MV-4-11 (cell line): ENCODE data around the gene COL17A1.

ENCODE experiments used
- DNase-seq: peaks from one replicate; lab custom pipeline; 2025; lab: John Stamatoyannopoulos, UW

COL17A1 gene

DNA sequence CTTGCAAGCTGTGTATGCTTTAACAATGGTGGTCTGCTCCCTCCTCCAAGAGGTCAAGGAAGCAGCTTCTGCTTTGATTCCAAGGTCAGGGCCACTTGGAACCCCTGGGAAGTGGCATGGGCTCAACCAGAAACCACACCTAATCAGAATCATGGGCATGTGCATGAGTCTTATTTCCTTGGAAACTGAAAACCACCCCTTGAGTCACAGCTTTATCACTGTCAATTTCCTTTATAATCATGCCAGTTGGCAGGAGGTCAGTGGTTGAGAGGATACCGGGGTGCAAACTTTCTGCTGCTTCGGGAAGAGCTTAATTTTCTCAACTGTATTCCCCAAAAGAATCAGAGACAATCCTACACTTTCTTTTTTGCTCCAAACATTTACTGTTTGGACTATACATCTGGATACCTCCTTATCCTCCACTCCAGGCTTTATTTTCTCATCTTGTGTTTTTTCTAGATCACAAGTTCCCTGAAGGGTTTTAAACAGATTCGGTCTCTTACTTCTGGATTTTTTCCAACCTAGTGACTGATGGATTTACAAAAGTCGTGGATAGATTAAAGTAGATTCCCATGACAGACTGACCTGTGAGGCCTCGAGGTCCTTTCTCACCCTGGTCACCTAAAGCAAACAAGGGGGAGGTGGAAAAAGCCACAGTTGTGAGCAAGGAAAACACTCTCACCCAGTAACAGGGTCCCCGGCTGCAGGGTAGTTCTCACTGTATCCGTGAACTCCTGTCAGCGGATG lies 36.0 kb downstream of the COL17A1 start:
- peak; percentile 2 for DNase-seq

DNA sequence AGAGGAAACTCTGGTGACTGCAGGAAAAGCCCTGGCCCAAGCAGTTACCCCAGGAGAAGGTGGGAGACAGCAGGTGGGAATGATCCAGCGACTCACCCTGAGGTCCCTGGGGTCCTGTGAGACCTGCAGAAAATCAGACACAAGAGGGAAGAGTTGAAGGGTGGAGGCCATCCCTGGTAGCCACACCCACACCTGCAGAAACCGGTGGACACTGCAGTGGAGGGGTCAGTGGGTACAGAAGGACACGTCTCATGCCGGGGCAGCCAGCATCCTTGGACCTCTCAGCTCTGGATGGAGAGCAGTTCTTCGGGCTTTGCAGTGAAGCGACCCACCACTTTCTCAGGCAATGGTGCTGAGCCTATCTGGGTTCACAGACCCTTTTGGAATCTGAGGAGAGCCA lies 39.0 kb downstream of the COL17A1 start:
- DNase-seq: no peak

DNA sequence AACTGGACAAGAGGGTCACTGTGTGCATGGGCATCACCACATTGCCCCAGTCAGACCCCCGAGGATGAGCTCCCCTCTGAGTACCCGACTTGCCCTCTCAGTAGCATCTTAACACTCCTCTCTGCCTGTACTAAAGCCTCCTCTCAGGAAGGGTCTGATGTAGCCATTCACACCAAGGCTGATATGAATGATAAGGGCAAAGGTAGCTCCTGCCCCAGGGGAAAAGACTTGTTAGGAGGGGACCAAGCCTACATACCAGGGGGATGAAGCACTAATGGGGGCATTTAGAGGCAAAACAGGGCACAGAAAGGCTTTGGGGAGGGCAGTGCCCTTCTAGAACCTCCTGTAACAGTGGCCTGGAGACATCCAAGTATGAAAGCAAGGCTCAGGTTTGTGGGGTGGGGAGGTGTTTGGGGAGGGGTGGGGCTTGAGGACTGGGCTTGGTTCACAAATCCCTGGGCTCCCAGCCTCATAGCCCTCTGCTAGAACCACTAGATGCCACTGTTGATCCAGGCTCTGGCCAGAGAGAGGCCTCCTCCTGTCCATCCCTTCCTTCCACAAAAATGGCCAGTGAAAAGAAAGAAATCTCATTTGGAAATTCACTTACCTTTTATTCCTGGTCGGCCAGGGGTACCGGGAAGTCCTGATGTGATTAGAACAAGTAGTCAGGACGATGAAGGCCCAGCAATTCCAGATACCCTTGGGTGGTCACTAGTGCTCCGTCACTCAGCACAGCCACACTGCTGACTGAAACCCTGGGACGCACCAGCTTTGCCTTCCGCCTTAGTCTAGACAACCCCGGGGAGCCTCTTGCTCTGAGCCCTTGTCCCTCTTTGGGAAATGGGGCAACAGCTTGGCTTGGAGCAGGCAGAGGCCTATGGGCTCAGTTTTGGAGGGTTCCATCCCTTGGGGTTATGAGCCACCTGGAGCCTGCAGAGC lies 40.3 kb downstream of the COL17A1 start:
- DNase-seq: no peak

- no peak for DNase-seq
Observed at GRCh38 chr10:104043854-104044253, 41.8 kb downstream of the COL17A1 start.

DNA sequence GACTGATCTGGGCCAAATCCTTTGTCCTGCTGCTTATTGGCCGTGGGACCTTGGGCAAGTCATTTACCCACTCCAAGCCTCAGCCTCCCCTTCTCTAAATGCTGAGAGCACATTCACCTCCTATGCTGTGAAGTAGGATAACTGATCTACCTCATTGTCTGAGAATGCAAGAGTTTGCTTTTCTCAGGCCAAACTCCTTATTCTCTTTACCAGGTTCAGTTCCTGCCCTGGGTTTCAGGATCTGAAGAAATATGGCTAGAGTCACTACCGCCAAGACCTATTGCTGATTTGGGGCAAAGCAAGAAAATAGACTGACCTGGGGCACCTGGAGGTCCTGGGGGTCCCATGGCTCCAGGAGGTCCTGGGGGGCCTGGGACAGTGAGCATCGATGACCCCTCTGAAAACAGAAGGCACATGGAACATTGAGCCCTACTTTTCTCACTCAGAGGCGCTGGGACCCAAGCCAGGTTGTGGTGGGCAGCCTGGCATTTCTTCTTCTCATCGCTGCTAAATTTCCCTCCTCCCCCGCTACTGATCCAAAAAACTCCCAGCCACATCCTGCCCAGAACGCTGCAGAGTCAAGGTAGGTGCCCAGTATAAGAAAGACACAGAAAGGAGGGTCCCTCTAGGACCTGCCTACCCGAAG lies 42.4 kb downstream of the COL17A1 start:
- DNase-seq: no peak

- no peak for DNase-seq
Observed at GRCh38 chr10:104041891-104042535, 43.7 kb downstream of the COL17A1 start.

GRCh38 chr10:104040862-104041789 lies 44.6 kb downstream of the COL17A1 start:
- no peak for DNase-seq

- DNase-seq: no peak
Observed at GRCh38 chr10:104040382-104040781, 45.3 kb downstream of the COL17A1 start.

- no peak for DNase-seq
Observed at GRCh38 chr10:104038958-104039752, 46.5 kb downstream of the COL17A1 start.

GRCh38 chr10:104038537-104038936 lies 47.1 kb downstream of the COL17A1 start:
- no peak for DNase-seq

GRCh38 chr10:104037261-104037951 lies 48.3 kb downstream of the COL17A1 start:
- DNase-seq: no peak

- DNase-seq: no peak
Observed at GRCh38 chr10:104036518-104037260, 49.0 kb downstream of the COL17A1 start.

DNA sequence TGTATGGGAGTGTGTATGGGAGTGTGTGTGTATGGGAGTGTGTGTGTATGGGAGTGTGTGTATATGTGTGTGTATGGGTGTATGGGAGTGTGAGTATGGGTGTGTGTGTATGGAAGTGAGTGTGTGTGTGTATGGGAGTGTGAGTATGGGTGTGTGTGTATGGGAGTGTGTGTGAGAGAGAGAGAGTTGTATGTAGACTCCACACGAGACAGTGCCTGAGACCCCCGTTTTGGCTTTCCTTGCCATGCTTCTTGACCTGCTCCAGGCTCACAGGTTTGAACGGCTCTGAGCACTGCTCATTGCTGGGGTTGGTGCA lies 49.7 kb downstream of the COL17A1 start:
- DNase-seq: no peak

GRCh38 chr10:104035194-104036068 lies 50.2 kb downstream of the COL17A1 start:
- no peak for DNase-seq

DNA sequence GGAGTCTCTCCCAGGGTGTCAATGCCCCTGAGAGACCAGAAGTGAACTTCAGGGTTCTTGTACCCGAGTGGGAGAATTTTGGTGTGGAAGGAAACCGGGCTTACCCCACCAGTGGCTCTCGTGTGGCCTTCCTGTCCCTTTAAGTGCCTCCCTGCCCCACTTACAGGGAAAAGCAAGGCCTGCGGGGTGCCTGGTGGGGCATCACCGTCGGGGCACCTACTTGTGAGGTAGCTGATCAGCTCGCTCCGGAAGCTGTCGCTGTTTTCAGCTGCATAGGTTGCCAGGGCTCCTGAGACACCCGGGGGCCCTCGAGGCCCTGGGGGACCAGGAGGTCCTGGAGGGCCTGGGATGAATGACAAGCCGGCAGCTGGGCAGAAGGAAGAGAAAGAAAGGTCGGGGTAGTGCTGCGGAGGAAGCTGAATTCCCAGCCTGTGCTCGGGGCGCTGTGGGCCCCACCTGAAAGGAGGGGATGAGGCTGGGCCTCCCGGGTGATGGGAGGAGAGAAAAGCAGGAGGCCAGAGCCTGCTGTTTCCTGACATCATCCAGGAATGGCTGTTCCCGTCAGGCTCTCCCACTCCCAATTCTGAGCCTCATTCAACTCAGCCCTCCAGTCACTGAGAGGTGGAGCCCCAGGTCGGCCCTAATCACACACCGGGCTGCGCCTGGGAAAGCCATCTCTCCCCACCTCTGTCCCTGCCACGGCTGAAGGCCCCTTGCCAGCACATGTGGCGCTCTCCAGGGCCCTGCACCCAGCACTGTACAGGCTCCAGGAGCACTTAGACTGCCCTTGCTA lies 51.1 kb downstream of the COL17A1 start:
- no peak for DNase-seq

DNA sequence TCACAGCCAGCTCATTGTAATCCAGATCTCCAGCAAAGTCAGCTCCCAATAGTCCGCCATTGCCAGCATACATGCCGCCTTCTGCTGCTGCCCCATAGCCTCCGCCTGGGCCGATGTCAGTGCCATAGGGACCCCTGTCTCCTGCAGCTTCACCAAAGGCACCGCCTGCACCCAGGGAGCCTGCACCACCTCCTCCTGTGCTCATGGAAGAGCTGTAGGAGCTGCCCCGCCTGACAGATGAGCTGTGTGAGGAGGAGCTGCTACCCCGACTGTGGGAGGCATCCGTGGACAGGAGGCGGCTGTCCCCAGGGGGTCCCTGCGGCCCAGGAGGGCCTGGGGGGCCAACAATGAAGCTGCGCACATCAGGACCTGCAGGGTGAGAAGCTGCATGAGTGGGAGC lies 51.7 kb downstream of the COL17A1 start:
- no peak for DNase-seq

- DNase-seq: no peak
Observed at GRCh38 chr10:104033401-104033930, 52.2 kb downstream of the COL17A1 start.
